Esophagus (tissue), 2 donors: ENCODE measurements around the gene CHRM5. TPM values are rescaled to one million over a fixed set of nuclear protein-coding genes. Genes with fewer than 3 reads are reported as not detected.
"Not testable (repeated sequence)": the region's sequence is repeated elsewhere in the genome, so short reads cannot be mapped to it uniquely, and the experiment has no call there.

Experiments
- H3K27ac ChIP-seq, 2 donors: one replicate each; pipeline ENCODE4 v1.5.1; 2013; ENCODE audit warnings: low read depth in 2 of 2, mild to moderate bottlenecking in 2 of 2, inconsistent platforms in 1 of 2, low read length in 1 of 2, moderate library complexity in 1 of 2
- H3K27me3 ChIP-seq, 2 donors: one replicate each; pipeline ENCODE4 v1.6.1; 2013; ENCODE audit warnings: low read length in 2 of 2, control low read depth in 1 of 2, mild to moderate bottlenecking in 1 of 2; ENCODE audit not compliant: insufficient read depth in 2 of 2, control insufficient read depth in 1 of 2
- H3K36me3 ChIP-seq, 2 donors: one replicate each; pipeline ENCODE4 v1.6.1; 2013; ENCODE audit warnings: low read length in 1 of 2; ENCODE audit not compliant: control insufficient read depth in 2 of 2, insufficient read depth in 2 of 2
- H3K4me1 ChIP-seq, 2 donors: one replicate each; pipeline ENCODE4 v1.6.1; 2013; ENCODE audit warnings: low read length in 1 of 2; ENCODE audit not compliant: control insufficient read depth in 2 of 2, insufficient read depth in 2 of 2
- H3K4me3 ChIP-seq, 2 donors: one replicate each; pipeline ENCODE4 v1.5.1; 2013; ENCODE audit warnings: low read length in 2 of 2, mild to moderate bottlenecking in 2 of 2, low read depth in 1 of 2, moderate library complexity in 1 of 2
- H3K9me3 ChIP-seq, 2 donors: one replicate each; pipeline ENCODE4 v1.6.1; 2013; ENCODE audit warnings: mild to moderate bottlenecking in 2 of 2, low read depth in 1 of 2, low read length in 1 of 2, moderate library complexity in 1 of 2; ENCODE audit not compliant: control insufficient read depth in 2 of 2, insufficient read depth in 1 of 2
- WGBS, 2 donors: extraction: QIAGEN DNeasy Blood & Tissue Kit; methylation state at CpG; one replicate each; pipeline ENCODE4 v1.1.7; 2013; 5-methylcytosine and 5-hydroxymethylcytosine counted together
- polyA plus RNA-seq, 2 donors: library from polyadenylated mRNA; stranded (reverse); fragments of 200-250 nt; gene quantifications; one replicate each; pipeline ENCODE4 v1.2.3, GENCODE V29; 2013
- donor health status: healthy with polysubstance abuse.
- donor health status: Bipolar disorder and iron deficiency.

The CHRM5 gene
- polyA plus RNA-seq, 2 donors, result not detected

DNA sequence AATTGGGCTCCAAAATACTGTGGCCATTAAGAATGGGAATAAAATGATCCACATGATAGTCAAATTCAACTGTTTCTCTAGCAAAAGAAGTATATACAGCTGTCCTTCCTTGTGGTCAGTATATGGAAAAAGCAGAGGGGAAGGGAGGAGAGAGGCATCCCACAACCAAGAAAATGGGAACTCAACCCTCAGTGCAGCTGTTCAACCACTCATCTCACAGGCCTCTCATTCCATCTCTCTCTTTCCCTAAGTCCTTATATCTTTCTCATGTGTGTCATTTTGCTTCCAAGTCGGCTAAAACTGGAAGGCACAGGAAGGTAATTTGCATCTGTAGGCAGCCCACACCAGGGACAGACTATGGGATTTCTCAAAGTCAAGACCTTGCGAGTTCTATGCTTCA is 43.2 kb downstream of the CHRM5 start:
- Histone ChIP-seq H3K4me1 (peaks cover 0 to 2% of the 10 kb centered on the region in 2 donors), H3K4me3 (no peak overlapping the region), H3K27ac (no peak overlapping the region), H3K9me3 (no peaks in the 10 kb centered on the region), H3K27me3 (no peaks in the 10 kb centered on the region), H3K36me3 (no peaks in the 10 kb centered on the region)
- 83 to 86% methylated on average over 2 of the region's 2 CpGs for WGBS, 2 donors

DNA sequence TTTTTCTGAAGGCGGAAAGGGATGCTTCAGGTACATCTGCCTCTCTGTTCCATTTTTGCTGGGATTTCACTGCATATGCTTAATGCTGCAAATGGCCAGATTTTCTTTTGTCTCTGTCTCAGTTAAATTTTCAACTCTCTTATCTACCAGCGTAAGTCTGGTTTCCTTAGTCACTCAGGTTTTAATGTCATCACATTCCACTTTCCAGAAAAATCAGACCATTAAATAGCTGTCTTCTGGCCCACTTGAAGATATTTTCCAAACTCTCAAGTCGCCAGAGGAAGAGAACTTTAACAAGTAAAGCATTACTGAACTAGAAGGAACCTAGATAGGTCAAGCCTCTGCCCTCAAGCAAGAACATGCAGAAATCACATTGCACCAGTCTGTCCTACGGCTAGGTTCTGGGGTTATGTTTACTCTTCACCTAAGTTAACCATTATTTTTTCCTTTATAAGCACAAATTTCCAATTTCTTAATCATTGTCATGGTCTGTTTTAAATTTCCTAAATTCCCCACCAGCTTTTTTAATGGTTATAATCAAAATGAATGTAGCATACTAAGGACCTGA is 44.2 kb downstream of the CHRM5 start:
- no peaks in the 10 kb centered on the region for H3K9me3 ChIP-seq
- H3K4me1 ChIP-seq, result peaks cover 0 to 2% of the 10 kb centered on the region in 2 donors
- no peaks in the 10 kb centered on the region for H3K27me3 ChIP-seq
- WGBS, 2 donors, result 92 to 93% methylated on average over 4 of the region's 4 CpGs
- H3K27ac ChIP-seq, result no peak overlapping the region
- H3K36me3 ChIP-seq, result no peaks in the 10 kb centered on the region
- no peak overlapping the region for H3K4me3 ChIP-seq

DNA sequence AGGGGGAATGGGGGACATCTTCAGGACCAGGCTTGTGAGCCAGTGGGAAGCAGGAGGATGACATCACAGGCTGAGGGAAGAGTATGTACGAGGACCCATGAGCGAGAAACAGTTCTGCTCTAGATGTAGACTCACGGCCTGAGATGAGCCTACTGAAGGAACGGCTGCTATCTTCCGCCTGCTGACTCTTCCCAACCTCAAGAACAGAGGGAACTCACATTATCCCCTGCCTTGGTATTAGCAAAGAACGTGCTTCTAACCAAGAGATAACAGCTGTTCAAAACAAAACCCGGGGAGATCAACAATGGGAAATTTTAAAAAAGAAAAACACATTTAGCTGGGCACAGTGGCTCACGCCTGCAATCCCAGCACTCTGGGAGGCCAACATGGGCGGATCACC is 45.4 kb downstream of the CHRM5 start:
- peaks cover 0 to 2% of the 10 kb centered on the region in 2 donors for H3K4me1 ChIP-seq
- no peaks in the 10 kb centered on the region for H3K9me3 ChIP-seq
- H3K4me3 ChIP-seq, result no peak overlapping the region
- H3K36me3 ChIP-seq, result no peaks in the 10 kb centered on the region
- 94 to 97% methylated on average over 9 of the region's 9 CpGs for WGBS, 2 donors
- no peaks in the 10 kb centered on the region for H3K27me3 ChIP-seq
- H3K27ac ChIP-seq, result no peak overlapping the region

DNA sequence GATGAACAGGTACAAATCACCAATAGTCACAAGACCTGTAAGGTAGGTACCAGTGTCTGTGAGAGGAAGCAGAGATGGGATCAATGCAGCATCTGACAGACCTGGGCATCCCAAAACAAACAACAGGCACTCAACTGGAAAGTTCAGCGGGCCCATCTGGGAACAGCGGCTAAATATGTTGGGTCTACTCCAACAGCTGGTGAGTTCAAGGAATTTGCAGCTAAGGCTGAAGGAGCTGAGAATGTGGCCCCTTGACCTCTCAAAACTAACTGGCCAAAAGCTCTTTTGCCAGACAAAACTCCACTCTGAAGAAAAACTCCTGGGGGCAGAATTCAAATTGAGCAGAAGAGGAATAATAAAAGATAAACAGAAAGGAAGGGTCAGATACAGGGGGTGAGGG is 46.3 kb downstream of the CHRM5 start:
- 78 to 91% methylated on average over 2 of the region's 2 CpGs for WGBS, 2 donors
- H3K9me3 ChIP-seq, result no peaks in the 10 kb centered on the region
- no peaks in the 10 kb centered on the region for H3K27me3 ChIP-seq
- H3K36me3 ChIP-seq, result no peaks in the 10 kb centered on the region
- no peak overlapping the region for H3K27ac ChIP-seq
- peaks cover 0 to 2% of the 10 kb centered on the region in 2 donors for H3K4me1 ChIP-seq
- no peak overlapping the region for H3K4me3 ChIP-seq

- Histone ChIP-seq H3K4me1 (peaks cover 0 to 2% of the 10 kb centered on the region in 2 donors), H3K4me3 (no peak overlapping the region), H3K9me3 (no peaks in the 10 kb centered on the region), H3K27ac (no peak overlapping the region), H3K27me3 (no peaks in the 10 kb centered on the region), H3K36me3 (no peaks in the 10 kb centered on the region)
- 79 to 84% methylated on average over 16 of the region's 16 CpGs for WGBS, 2 donors
Observed at GRCh38 chr15:34018021-34018645, 49.8 kb downstream of the CHRM5 start.

- not testable (repeated sequence) for H3K27ac ChIP-seq, H3K4me3 ChIP-seq, H3K4me1 ChIP-seq, H3K27me3 ChIP-seq, H3K9me3 ChIP-seq, H3K36me3 ChIP-seq
- WGBS, 2 donors, result 98 to 100% methylated on average over 2 of the region's 2 CpGs
Observed at GRCh38 chr15:34018738-34019137, 50.4 kb downstream of the CHRM5 start.

DNA sequence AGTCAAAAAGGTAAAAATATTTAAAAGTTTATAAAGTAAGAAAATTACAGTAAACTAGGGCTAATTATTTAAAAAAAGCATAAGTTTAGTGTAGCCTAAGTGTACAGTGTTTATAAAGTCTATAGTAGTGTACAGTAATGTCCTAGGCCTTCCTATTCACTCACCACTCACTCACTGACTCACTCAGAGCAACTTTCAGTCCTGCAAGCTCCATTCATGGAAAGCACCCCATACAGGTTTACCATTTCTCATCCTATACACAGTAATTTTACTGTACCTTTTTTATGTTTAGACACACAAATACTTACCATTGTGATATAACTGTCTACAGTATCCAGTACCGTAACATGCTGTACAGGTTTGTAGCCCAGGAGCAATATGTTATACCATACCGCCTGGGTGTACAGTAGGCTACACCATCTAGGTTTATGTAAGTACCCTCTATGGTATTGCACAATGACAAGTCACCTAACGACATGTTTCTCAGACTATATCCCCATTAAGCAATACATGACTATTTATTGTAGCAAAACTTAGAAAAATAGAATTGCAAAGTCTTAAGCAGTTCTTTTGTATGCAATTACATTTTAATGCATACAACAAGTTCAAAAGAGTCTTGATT is 51.2 kb downstream of the CHRM5 start:
- H3K36me3 ChIP-seq, result no peaks in the 10 kb centered on the region
- 87 to 89% methylated on average over 3 of the region's 3 CpGs for WGBS, 2 donors
- no peaks in the 10 kb centered on the region for H3K27me3 ChIP-seq
- no peak overlapping the region for H3K27ac ChIP-seq
- H3K4me1 ChIP-seq, result peaks cover 0 to 4% of the 10 kb centered on the region in 2 donors
- no peak overlapping the region for H3K4me3 ChIP-seq
- no peaks in the 10 kb centered on the region for H3K9me3 ChIP-seq

- Histone ChIP-seq H3K4me1 (peaks cover 0 to 3% of the 10 kb centered on the region in 2 donors), H3K27me3 (no peaks in the 10 kb centered on the region), H3K9me3 (peaks cover 0 to 2% of the 10 kb centered on the region in 2 donors), H3K4me3 (no peak overlapping the region), H3K27ac (no peak overlapping the region), H3K36me3 (no peaks in the 10 kb centered on the region)
- 36 to 44% methylated on average over 1 of the region's 1 CpG for WGBS, 2 donors
Observed at GRCh38 chr15:34023907-34024306, 55.6 kb downstream of the CHRM5 start.

GRCh38 chr15:34025252-34025651 is 57.0 kb downstream of the CHRM5 start:
- WGBS, 2 donors, result 87 to 89% methylated on average over 3 of the region's 3 CpGs
- no peak overlapping the region for H3K27ac ChIP-seq
- no peaks in the 10 kb centered on the region for H3K27me3 ChIP-seq
- peaks cover 0 to 3% of the 10 kb centered on the region in 2 donors for H3K4me1 ChIP-seq
- no peaks in the 10 kb centered on the region for H3K36me3 ChIP-seq
- H3K9me3 ChIP-seq, result peaks cover 0 to 2% of the 10 kb centered on the region in 2 donors
- H3K4me3 ChIP-seq, result no peak overlapping the region

- H3K27me3 ChIP-seq, result no peaks in the 10 kb centered on the region
- no peak overlapping the region for H3K27ac ChIP-seq
- H3K36me3 ChIP-seq, result no peaks in the 10 kb centered on the region
- H3K4me1 ChIP-seq, result peaks cover 0 to 3% of the 10 kb centered on the region in 2 donors
- peaks cover 0 to 2% of the 10 kb centered on the region in 2 donors for H3K9me3 ChIP-seq
- WGBS, 2 donors, result 55 to 58% methylated on average over 3 of the region's 3 CpGs
- no peak overlapping the region for H3K4me3 ChIP-seq
Observed at GRCh38 chr15:34027606-34028005, 59.3 kb downstream of the CHRM5 start.
